CD14-positive monocyte (primary cell): ENCODE data around the gene SERPINA1. TPM values are rescaled to one million over a fixed set of nuclear protein-coding genes. Genes with fewer than 3 reads are reported as not detected.

Source experiments
- DNase-seq, 3 donors: peaks; one replicate each; pipeline ENCODE4 v3.0.0-alpha.2; 2011 to 2022
- H2AFZ ChIP-seq: 2 replicates; pipeline ENCODE4 v1.6.0; 2012; ENCODE audit warnings: mild to moderate bottlenecking, low read depth, low read length, inconsistent platforms; ENCODE audit not compliant: insufficient read depth, poor library complexity, severe bottlenecking
- H3K27ac ChIP-seq, 2 donors: 1 replicate in 1 of 2; 2 replicates in 1 of 2; pipeline ENCODE4 v1.5.1; 2012 to 2013; ENCODE audit warnings: low read length in 2 of 2, control low read depth in 1 of 2, inconsistent platforms in 1 of 2, low read depth in 1 of 2, mild to moderate bottlenecking in 1 of 2
- H3K27me3 ChIP-seq, 2 donors: one replicate each; pipeline versions ENCODE4 v1.6.0 to v1.6.1; 2011 to 2013; ENCODE audit warnings: low read length in 2 of 2; ENCODE audit not compliant: control insufficient read depth in 2 of 2, insufficient read depth in 2 of 2
- H3K36me3 ChIP-seq, 2 donors: replicated peaks in 1 of 2; 1 replicate in 1 of 2; 2 replicates in 1 of 2; pipeline versions ENCODE4 v1.5.1 to v1.6.1; 2012 to 2013; ENCODE audit warnings: low read length in 2 of 2, control low read depth in 1 of 2, inconsistent platforms in 1 of 2, mild to moderate bottlenecking in 1 of 2; ENCODE audit not compliant: insufficient read depth in 2 of 2, control insufficient read depth in 1 of 2
- H3K4me1 ChIP-seq, 2 donors: 1 replicate in 1 of 2; 2 replicates in 1 of 2; pipeline versions ENCODE4 v1.5.1 to v1.6.1; 2012 to 2013; ENCODE audit warnings: low read length in 2 of 2, control low read depth in 1 of 2, inconsistent platforms in 1 of 2, mild to moderate bottlenecking in 1 of 2, moderate library complexity in 1 of 2; ENCODE audit not compliant: insufficient read depth in 2 of 2, control insufficient read depth in 1 of 2
- H3K4me2 ChIP-seq: replicated peaks from 2 replicates; pipeline ENCODE3; 2012; ENCODE audit warnings: low read length, moderate library complexity, mild to moderate bottlenecking; ENCODE audit not compliant: poor library complexity, severe bottlenecking; ENCODE audit errors: extremely low read depth
- H3K4me3 ChIP-seq, 3 experiments: fragments of 200-600 bp in 1 of 3; sonication (generic) in 1 of 3; replicated peaks in 1 of 3; 1 replicate in 2 of 3; 2 replicates in 1 of 3; pipeline ENCODE4 v1.5.1; 2011 to 2013; ENCODE audit warnings: low read length in 3 of 3, mild to moderate bottlenecking in 3 of 3, control low read depth in 2 of 3, low read depth in 2 of 3, inconsistent platforms in 1 of 3, moderate library complexity in 1 of 3
- H3K79me2 ChIP-seq: 2 replicates; pipeline ENCODE4 v1.6.0; 2012; ENCODE audit warnings: mild to moderate bottlenecking, control low read depth, inconsistent platforms, low read length, moderate library complexity; ENCODE audit not compliant: insufficient read depth
- H3K9ac ChIP-seq: 2 replicates; pipeline ENCODE4 v1.6.0; 2017; ENCODE audit warnings: low read length, mild to moderate bottlenecking; ENCODE audit not compliant: insufficient read depth, poor library complexity, severe bottlenecking
- H3K9me3 ChIP-seq, 2 donors: replicated peaks in 1 of 2; 1 replicate in 1 of 2; 2 replicates in 1 of 2; pipeline versions ENCODE4 v1.5.1 to v1.6.1; 2012 to 2013; ENCODE audit warnings: low read length in 2 of 2, control low read depth in 1 of 2; ENCODE audit not compliant: control insufficient read depth in 1 of 2, insufficient read depth in 1 of 2
- H4K20me1 ChIP-seq: 2 replicates; pipeline ENCODE4 v1.6.0; 2012; ENCODE audit warnings: mild to moderate bottlenecking, low read length, control low read depth, moderate library complexity; ENCODE audit not compliant: insufficient read depth
- H3K27ac Mint-ChIP-seq, 7 donors: one replicate each; pipeline ENCODE4 v1.8.0; 2020; ENCODE audit warnings: mild to moderate bottlenecking in 7 of 7, mixed read lengths in 7 of 7, moderate library complexity in 6 of 7, inconsistent platforms in 2 of 7
- H3K27me3 Mint-ChIP-seq, 3 donors: one replicate each; pipeline ENCODE4 v1.8.0; 2021 to 2022; ENCODE audit warnings: low read depth in 3 of 3, mild to moderate bottlenecking in 3 of 3, mixed read lengths in 3 of 3, moderate library complexity in 3 of 3, inconsistent platforms in 1 of 3
- H3K36me3 Mint-ChIP-seq, 2 donors: one replicate each; pipeline ENCODE4 v1.8.0; 2020; ENCODE audit warnings: mixed read lengths in 2 of 2, inconsistent platforms in 1 of 2, mild to moderate bottlenecking in 1 of 2
- H3K4me1 Mint-ChIP-seq: one replicate; pipeline ENCODE4 v1.8.0; 2020; ENCODE audit warnings: mild to moderate bottlenecking, mixed read lengths
- H3K4me3 Mint-ChIP-seq, 2 donors: one replicate each; pipeline ENCODE4 v1.8.0; 2020; ENCODE audit warnings: mild to moderate bottlenecking in 2 of 2, mixed read lengths in 2 of 2, moderate library complexity in 1 of 2
- H3K9me3 Mint-ChIP-seq, 7 donors: one replicate each; pipeline ENCODE4 v1.8.0; 2020 to 2022; ENCODE audit warnings: mixed read lengths in 7 of 7, mild to moderate bottlenecking in 6 of 7, moderate library complexity in 6 of 7, inconsistent platforms in 2 of 7
- CTCF ChIP-seq: fragments of 200-600 bp; IDR thresholded peaks from one replicate; pipeline ENCODE4 v1.8.0; 2022; ENCODE audit warnings: antibody characterized with exemption, mild to moderate bottlenecking
- WGBS: methylation state at CpG from one replicate; pipeline ENCODE4 v1.1.5; 2013; ENCODE audit warnings: missing lambda C conversion rate; ENCODE audit not compliant: insufficient coverage; 5-methylcytosine and 5-hydroxymethylcytosine counted together
- intact Hi-C, 2 donors: fragments of 100-400 bp; cut with micrococcal nuclease; formaldehyde crosslinking; loops; one replicate each; pipeline versions ENCODE4 v1.15.0 to v1.15.1; 2023
- polyA plus RNA-seq, 3 donors: library from polyadenylated mRNA; depleted of rRNA in 1 of 3; unstranded in 2 of 3; stranded (reverse) in 1 of 3; fragments of 300-500 nt in 2 of 3; fragments of >200 nt in 1 of 3; fragmentation: Illumina TruSeq in 2 of 3; gene quantifications; 1 replicate in 2 of 3; 2 replicates in 1 of 3; pipeline ENCODE4 v1.2.3, GENCODE V29; 2012 to 2021

SERPINA1 gene
- polyA plus RNA-seq, 3 donors: 1,278 to 2,075 (median 2,042) TPM

DNA sequence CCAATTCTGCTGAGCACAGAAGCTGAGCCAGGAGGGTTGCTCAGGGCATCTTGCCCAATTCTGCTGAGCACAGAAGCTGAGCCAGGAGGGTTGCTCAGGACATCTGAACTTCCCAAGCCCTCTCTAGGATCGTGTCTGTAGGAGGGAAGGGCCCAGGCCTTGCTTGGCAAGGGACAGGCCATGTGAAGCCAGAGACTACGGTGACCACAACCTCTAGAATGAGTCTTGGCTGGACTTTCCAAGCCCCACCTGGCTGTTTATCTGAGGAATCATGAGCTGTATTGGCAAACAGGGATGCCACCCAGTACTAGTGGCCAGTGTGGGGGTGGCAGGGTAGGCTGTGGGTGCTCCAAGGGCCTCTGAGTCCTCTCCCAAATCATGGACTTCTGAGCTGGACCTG, 57.5 kb downstream of the SERPINA1 start:
- H3K9me3 Mint-ChIP-seq: peaks cover 0 to 4% (median 0%) of the 10 kb centered on the region in 7 donors
- Histone ChIP-seq H3K9ac (no peak overlapping the region), H3K4me1 (no peaks in the 10 kb centered on the region), H3K79me2 (no peaks in the 10 kb centered on the region), H3K4me3 (no peak overlapping the region), H3K4me2 (no peak overlapping the region), H3K27me3 (peaks cover 3 to 5% of the 10 kb centered on the region in 2 donors), H3K36me3 (no peaks in the 10 kb centered on the region), H3K27ac (no peak overlapping the region), H2AFZ (no peak overlapping the region), H4K20me1 (no peaks in the 10 kb centered on the region), H3K9me3 (no peaks in the 10 kb centered on the region)
- intact Hi-C loops: no loop called here
- TF ChIP-seq CTCF: no peak
- peaks cover 11 to 35% (median 17%) of the 10 kb centered on the region in 3 donors for H3K27me3 Mint-ChIP-seq
- WGBS: 78% methylated on average over 2 of the region's 2 CpGs
- no peaks in the 10 kb centered on the region for H3K4me1 Mint-ChIP-seq
- no peak overlapping the region for H3K27ac Mint-ChIP-seq
- DNase-seq: no peak
- H3K4me3 Mint-ChIP-seq: no peak overlapping the region
- H3K36me3 Mint-ChIP-seq: no peaks in the 10 kb centered on the region

DNA sequence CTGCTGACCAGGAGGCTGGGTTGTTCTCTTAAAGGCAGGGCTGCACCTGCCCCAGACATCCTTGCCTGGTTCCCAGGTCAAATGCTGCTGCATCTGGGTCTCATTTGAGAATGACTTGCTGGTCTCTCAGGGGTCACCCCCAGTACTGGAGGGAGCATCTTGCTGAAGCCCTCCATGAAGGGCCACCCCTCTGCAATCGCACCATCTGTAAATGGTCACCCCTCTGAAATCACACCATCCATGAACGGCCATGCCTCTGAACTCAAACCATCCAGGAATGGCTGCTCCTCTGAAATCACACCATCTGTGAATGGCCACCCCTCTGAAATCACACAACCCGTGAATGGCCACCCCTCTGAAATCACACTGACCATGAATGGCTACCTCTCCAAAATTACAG, 58.0 kb downstream of the SERPINA1 start:
- H3K4me1 ChIP-seq: no peaks in the 10 kb centered on the region
- no peak overlapping the region for H3K4me2 ChIP-seq
- H4K20me1 ChIP-seq: no peaks in the 10 kb centered on the region
- Mint-ChIP-seq H3K4me1 (no peaks in the 10 kb centered on the region), H3K9me3 (peaks cover 0 to 5% (median 0%) of the 10 kb centered on the region in 7 donors), H3K36me3 (no peaks in the 10 kb centered on the region), H3K4me3 (no peak overlapping the region), H3K27me3 (peaks cover 11 to 38% (median 18%) of the 10 kb centered on the region in 3 donors), H3K27ac (peak overlapping the region in 1 of 7 donors; percentile 57)
- TF ChIP-seq CTCF: no peak
- 88% methylated on average over 3 of the region's 3 CpGs for WGBS
- H3K9me3 ChIP-seq: no peaks in the 10 kb centered on the region
- H2AFZ ChIP-seq: no peak overlapping the region
- H3K27me3 ChIP-seq: peaks cover 0 to 5% of the 10 kb centered on the region in 2 donors
- H3K36me3 ChIP-seq: no peaks in the 10 kb centered on the region
- intact Hi-C loops: no loop called here
- H3K27ac ChIP-seq: no peak overlapping the region
- no peaks in the 10 kb centered on the region for H3K79me2 ChIP-seq
- no peak overlapping the region for H3K9ac ChIP-seq
- no peak overlapping the region for H3K4me3 ChIP-seq
- DNase-seq: no peak
